ENCODE data around the gene RPS27A.

GRCh38 chr2:55282110-55282917 lies 49.8 kb downstream of the RPS27A start:
- TF ChIP-seq, protein P1, sequence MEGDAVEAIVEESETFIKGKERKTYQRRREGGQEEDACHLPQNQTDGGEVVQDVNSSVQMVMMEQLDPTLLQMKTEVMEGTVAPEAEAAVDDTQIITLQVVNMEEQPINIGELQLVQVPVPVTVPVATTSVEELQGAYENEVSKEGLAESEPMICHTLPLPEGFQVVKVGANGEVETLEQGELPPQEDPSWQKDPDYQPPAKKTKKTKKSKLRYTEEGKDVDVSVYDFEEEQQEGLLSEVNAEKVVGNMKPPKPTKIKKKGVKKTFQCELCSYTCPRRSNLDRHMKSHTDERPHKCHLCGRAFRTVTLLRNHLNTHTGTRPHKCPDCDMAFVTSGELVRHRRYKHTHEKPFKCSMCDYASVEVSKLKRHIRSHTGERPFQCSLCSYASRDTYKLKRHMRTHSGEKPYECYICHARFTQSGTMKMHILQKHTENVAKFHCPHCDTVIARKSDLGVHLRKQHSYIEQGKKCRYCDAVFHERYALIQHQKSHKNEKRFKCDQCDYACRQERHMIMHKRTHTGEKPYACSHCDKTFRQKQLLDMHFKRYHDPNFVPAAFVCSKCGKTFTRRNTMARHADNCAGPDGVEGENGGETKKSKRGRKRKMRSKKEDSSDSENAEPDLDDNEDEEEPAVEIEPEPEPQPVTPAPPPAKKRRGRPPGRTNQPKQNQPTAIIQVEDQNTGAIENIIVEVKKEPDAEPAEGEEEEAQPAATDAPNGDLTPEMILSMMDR (IDR thresholded peaks at IDR 0.05) = peak in 1 of 5 experiments; percentile 32
- TF ChIP-seq EP300 (IDR thresholded peaks at IDR 0.05) (peak in 1 of 2 donors; percentile 84), POLR2A (IDR thresholded peaks at IDR 0.05) (peak in 1 of 2 donors; percentile 38)
